ENCODE measurements around the gene ZBTB20.

Gene ZBTB20

DNA sequence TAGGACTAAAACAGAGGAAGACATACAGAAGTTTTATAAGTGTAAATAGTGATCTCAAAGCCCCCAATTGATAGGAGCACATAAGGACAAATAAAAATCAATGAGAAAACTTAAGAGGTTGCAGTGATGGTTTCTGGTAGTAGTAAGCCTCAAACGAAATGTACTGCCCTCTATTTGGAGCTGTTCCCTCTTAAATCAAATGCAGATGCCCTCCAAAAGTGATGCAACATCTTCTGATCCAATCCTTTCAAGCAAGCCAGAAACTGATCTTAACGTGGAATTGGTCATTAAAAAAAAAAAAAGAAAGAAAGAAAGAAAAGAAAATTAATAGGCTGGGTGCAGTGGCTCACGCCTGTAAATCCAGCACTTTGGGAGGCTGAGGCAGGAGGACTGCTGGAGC lies 259.3 kb downstream of the ZBTB20 start:
- TF ChIP-seq, protein P1, sequence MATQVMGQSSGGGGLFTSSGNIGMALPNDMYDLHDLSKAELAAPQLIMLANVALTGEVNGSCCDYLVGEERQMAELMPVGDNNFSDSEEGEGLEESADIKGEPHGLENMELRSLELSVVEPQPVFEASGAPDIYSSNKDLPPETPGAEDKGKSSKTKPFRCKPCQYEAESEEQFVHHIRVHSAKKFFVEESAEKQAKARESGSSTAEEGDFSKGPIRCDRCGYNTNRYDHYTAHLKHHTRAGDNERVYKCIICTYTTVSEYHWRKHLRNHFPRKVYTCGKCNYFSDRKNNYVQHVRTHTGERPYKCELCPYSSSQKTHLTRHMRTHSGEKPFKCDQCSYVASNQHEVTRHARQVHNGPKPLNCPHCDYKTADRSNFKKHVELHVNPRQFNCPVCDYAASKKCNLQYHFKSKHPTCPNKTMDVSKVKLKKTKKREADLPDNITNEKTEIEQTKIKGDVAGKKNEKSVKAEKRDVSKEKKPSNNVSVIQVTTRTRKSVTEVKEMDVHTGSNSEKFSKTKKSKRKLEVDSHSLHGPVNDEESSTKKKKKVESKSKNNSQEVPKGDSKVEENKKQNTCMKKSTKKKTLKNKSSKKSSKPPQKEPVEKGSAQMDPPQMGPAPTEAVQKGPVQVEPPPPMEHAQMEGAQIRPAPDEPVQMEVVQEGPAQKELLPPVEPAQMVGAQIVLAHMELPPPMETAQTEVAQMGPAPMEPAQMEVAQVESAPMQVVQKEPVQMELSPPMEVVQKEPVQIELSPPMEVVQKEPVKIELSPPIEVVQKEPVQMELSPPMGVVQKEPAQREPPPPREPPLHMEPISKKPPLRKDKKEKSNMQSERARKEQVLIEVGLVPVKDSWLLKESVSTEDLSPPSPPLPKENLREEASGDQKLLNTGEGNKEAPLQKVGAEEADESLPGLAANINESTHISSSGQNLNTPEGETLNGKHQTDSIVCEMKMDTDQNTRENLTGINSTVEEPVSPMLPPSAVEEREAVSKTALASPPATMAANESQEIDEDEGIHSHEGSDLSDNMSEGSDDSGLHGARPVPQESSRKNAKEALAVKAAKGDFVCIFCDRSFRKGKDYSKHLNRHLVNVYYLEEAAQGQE (IDR thresholded peaks at IDR 0.05; ENCODE audit: insufficient read depth in 1 of 2, low read depth in 2 of 2, low read length in 2 of 2) = no peak
- no peak for TF ChIP-seq POLR2AphosphoS5 (IDR thresholded peaks at IDR 0.05; ENCODE audit: low read depth, low read length)

DNA sequence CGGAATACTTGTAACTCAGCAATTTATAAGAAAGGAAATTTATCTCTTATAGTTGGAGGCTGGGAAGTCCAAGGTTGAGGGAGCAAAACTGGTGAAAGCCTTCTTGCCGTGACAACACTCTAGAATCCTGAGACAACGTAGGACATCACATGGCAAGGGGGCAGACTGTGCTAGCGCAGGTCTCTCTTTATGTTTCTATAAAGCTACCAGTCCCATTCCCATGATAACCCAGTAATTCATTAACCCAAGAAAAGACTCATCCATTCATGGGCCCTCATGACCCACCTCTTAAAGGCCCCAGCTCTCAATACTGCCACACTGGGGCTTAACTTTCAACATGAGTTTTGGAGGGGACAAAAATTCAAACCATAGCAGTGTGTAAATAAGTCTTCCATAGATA lies 260.2 kb downstream of the ZBTB20 start:
- TF ChIP-seq SIN3A (IDR thresholded peaks at IDR 0.05; ENCODE audit: borderline replicate concordance, insufficient read depth, low read length) (no peak), TAF1 (IDR thresholded peaks at IDR 0.05; ENCODE audit: borderline replicate concordance, insufficient read depth, low read length) (no peak), POLR2AphosphoS5 (IDR thresholded peaks at IDR 0.05; ENCODE audit: low read depth, low read length) (no peak), FOXP2 (optimal IDR thresholded peaks at IDR 0.05; ENCODE audit: borderline replicate concordance, extremely low read depth, extremely low read length, insufficient read depth) (no peak)
- TF ChIP-seq, protein P1 (IDR thresholded peaks at IDR 0.05; ENCODE audit: insufficient read depth in 1 of 2, low read depth in 2 of 2, low read length in 2 of 2) = no peak

DNA sequence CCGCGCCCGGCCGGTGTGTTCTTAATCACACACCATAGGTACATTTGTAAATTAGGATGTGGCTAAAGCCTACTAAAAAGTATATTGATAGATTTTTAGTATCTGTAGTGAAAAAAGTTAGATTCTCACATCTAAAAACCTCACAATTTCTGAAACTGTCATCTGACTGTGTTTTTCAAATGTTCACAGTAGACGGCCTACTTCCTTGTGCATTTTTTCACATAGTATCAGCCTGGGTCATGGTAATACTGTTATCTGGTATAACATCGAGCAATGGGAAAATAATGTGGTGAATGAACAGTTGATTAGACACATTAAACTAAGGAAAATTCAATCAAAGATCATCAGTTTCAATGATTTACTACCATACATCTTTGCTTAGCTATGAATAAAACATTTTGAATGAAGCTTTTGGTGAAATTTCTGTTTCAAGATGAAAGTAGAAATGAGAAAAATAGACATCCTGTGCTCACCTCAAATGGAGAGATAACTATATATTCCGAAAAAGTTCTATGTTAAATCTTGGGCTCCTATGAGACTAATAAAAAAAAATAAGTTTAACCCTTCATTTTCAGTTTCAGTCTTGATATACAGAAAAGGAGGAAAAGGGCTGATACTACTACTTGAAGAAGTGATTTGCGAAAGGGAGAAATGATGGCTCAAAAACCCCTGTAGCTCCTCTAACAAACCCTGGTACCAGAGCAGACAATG lies 262.7 kb downstream of the ZBTB20 start:
- TF ChIP-seq FOXP2 (optimal IDR thresholded peaks at IDR 0.05; ENCODE audit: borderline replicate concordance, extremely low read depth, extremely low read length, insufficient read depth) (no peak), SIN3A (IDR thresholded peaks at IDR 0.05; ENCODE audit: borderline replicate concordance, insufficient read depth, low read length) (no peak), TAF1 (IDR thresholded peaks at IDR 0.05; ENCODE audit: borderline replicate concordance, insufficient read depth, low read length) (no peak)
- TF ChIP-seq, protein P1 (IDR thresholded peaks at IDR 0.05; ENCODE audit: insufficient read depth in 1 of 2, low read depth in 2 of 2, low read length in 2 of 2) = no peak

DNA sequence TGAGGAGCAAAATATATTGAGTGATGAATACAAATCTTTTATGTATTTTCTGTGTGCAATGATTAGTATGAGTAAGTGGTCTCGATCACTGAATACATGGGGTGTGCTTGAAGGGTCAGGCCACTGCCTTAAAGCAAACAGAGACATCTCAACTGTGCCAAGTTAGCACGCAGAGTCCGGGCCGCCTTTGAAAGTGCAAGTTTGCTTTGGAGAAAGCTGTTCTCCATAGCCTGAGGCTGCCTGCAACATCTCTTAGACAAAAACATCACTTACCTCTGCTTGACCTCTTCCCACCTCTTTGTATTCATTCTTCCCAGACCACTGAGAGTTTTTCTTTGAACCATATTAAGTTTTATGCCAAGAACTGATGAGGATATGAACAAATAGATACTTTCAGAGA lies 267.0 kb downstream of the ZBTB20 start:
- no peak for TF ChIP-seq FOXP2 (optimal IDR thresholded peaks at IDR 0.05; ENCODE audit: borderline replicate concordance, extremely low read depth, extremely low read length, insufficient read depth)
- TF ChIP-seq POLR2AphosphoS5 (IDR thresholded peaks at IDR 0.05; ENCODE audit: low read depth, low read length) = no peak
- TF ChIP-seq TAF1 (IDR thresholded peaks at IDR 0.05; ENCODE audit: borderline replicate concordance, insufficient read depth, low read length) = no peak
- no peak for TF ChIP-seq SIN3A (IDR thresholded peaks at IDR 0.05; ENCODE audit: borderline replicate concordance, insufficient read depth, low read length)
- TF ChIP-seq, protein P1 (IDR thresholded peaks at IDR 0.05; ENCODE audit: insufficient read depth in 1 of 2, low read depth in 2 of 2, low read length in 2 of 2) = no peak
